ENCODE results near the gene PAWR. TPM values are rescaled to one million over a fixed set of nuclear protein-coding genes. Genes with fewer than 3 reads are reported as not detected.

PAWR gene
- total and polyA plus RNA-seq, 9 of the 15 experiments (the other 6 are each of a cell fraction or from before 2014, with no cell fraction given), result 0.82 TPM; not detected in 8

- FAIRE-seq (no peak), ATAC-seq (no peak)
- in situ Hi-C loops (cut with MboI), result no loop called here
Observed at GRCh38 chr12:79624378-79624777, 66.4 kb downstream of the PAWR start.

More at GRCh38 chr12:79624378-79624777, 66.4 kb downstream of the PAWR start:
- Histone ChIP-seq H3K9me1 (ENCODE audit: control insufficient read depth, insufficient read depth, low read length) (no peaks in the 10 kb centered on the region), H3K27me3 (ENCODE audit: control insufficient read depth in 2 of 2, insufficient read depth in 2 of 2, low read length in 2 of 2) (no peaks in the 10 kb centered on the region), H3K9ac (ENCODE audit: insufficient read depth in 1 of 2, low read depth in 2 of 2, low read length in 2 of 2) (no peak overlapping the region), H3K4me1 (replicated peaks in 1 of 2; ENCODE audit: control insufficient read depth in 2 of 2, insufficient read depth in 2 of 2, low read length in 2 of 2) (no peaks in the 10 kb centered on the region), H3K79me2 (ENCODE audit: control insufficient read depth, insufficient read depth, low read length) (no peaks in the 10 kb centered on the region), H3K4me2 (ENCODE audit: insufficient read depth, low read length) (no peak overlapping the region), H4K20me1 (replicated peaks; ENCODE audit: control insufficient read depth, insufficient read depth, low read length) (no peaks in the 10 kb centered on the region), H3K27ac (ENCODE audit: extremely low read depth, low read depth, low read length) (no peak overlapping the region), H3K36me3 (ENCODE audit: control insufficient read depth, insufficient read depth, low read length) (no peaks in the 10 kb centered on the region), H3K4me3 (no peak overlapping the region), H2AFZ (ENCODE audit: low read depth, low read length) (no peak overlapping the region), H3K9me3 (replicated peaks; ENCODE audit: control insufficient read depth, insufficient read depth, low read depth, low read length) (no peaks in the 10 kb centered on the region)
- BruUV-seq (replicated peaks), result no TSS peak
- CTCF ChIA-PET (ENCODE audit: low intra/inter-chr PET ratio), result no interaction called here
- WGBS (ENCODE audit: insufficient coverage, low coverage, missing lambda C conversion rate), result 0% methylated on average over 2 of the region's 2 CpGs
- POLR2A ChIA-PET, result no interaction called here
- intact Hi-C loops (cut with micrococcal nuclease), result no loop called here
- no peak for DNase-seq (ENCODE audit: extremely low read depth in 1 of 4, low spot score in 3 of 4)
- no peak for TF ChIP-seq DIDO1 (tag; IDR thresholded peaks at IDR 0.05; ENCODE audit: low read depth)
- no peak for TF ChIP-seq ZNF311 (CRISPR knock-in tag; IDR thresholded peaks at IDR 0.05)
- TF ChIP-seq MYNN (IDR thresholded peaks at IDR 0.05), result no peak
- no peak for TF ChIP-seq MYNN (CRISPR knock-in tag; IDR thresholded peaks at IDR 0.05)
- TF ChIP-seq CC2D1A (IDR thresholded peaks at IDR 0.05), result no peak
- TF ChIP-seq IRF2 (CRISPR knock-in tag; IDR thresholded peaks at IDR 0.05), result no peak
- no peak for TF ChIP-seq BRCA1 (IDR thresholded peaks at IDR 0.05)
- TF ChIP-seq BRCA1 (CRISPR knock-in tag; IDR thresholded peaks at IDR 0.05), result no peak
- TF ChIP-seq HBP1 (CRISPR knock-in tag; IDR thresholded peaks at IDR 0.05), result no peak
- TF ChIP-seq POLR3G (IDR thresholded peaks at IDR 0.05; ENCODE audit: extremely low read depth, insufficient read length, insufficient replicate concordance), result no peak
- no peak for TF ChIP-seq ZNF79 (CRISPR knock-in tag; IDR thresholded peaks at IDR 0.05; ENCODE audit: low read depth)
- no peak for TF ChIP-seq NRF1 (conservative IDR thresholded peaks at IDR 0.05 in 1 of 2, IDR thresholded peaks at IDR 0.05 in 1 of 2)
- TF ChIP-seq PCBP2 (IDR thresholded peaks at IDR 0.05; ENCODE audit: low read depth, low read length, poor library complexity, severe bottlenecking), result no peak
- no peak for TF ChIP-seq ZBTB49 (CRISPR knock-in tag; IDR thresholded peaks at IDR 0.05; ENCODE audit: borderline replicate concordance)
- no peak for TF ChIP-seq SAFB2 (IDR thresholded peaks at IDR 0.05; ENCODE audit: borderline replicate concordance, low read depth, low read length, severe bottlenecking)
- TF ChIP-seq KLF13 (tag; IDR thresholded peaks at IDR 0.05; ENCODE audit: borderline replicate concordance, low read depth), result no peak
- TF ChIP-seq EHMT2 (IDR thresholded peaks at IDR 0.05), result no peak

All from K562 (cell line).